ENCODE results near the gene MAPT.

Gene MAPT

DNA sequence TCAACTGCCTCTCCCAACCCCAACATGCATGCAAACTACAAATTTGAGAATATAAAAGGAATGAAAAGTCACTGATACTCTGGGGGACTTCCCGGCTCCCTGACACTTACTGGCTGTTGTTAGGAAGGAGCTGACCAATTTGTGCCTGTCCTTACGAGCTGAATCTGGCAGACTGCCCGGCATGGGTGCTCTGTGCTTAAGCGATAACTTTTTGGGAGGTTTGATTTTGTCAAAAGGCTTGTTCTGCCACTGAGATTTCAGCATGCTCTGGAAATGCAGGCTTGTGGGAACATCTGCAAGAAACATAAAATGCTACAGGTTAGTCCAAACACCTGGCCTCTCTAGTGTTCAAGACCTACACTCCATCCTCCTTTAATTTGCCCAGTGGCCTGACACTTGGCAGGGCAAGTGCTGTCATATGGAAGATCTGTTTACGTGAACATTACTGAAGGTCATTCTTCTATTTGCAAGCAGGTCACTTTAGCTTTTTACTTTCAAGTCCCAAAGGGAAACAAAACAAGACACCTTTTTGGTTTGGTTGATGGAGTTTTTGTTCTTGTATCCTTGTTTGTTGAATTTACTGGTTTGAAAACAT, 145.3 kb downstream of the MAPT start:
- TF ChIP-seq CTCF (IDR thresholded peaks at IDR 0.05; ENCODE audit: low read depth, low read length) (no peak), MYC (IDR thresholded peaks at IDR 0.05; ENCODE audit: low read depth, low read length) (no peak), POLR2A (IDR thresholded peaks at IDR 0.05; ENCODE audit: extremely low read depth, insufficient read length) (no peak)
- TF ChIP-seq, protein P1, sequence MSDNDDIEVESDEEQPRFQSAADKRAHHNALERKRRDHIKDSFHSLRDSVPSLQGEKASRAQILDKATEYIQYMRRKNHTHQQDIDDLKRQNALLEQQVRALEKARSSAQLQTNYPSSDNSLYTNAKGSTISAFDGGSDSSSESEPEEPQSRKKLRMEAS (IDR thresholded peaks at IDR 0.05; ENCODE audit: low read depth, low read length) = no peak
- H3K4me3 ChIP-seq (ENCODE audit: low read depth, low read length) = no peak overlapping the region
- DNase-seq (ENCODE audit: low read depth) = no peak

DNA sequence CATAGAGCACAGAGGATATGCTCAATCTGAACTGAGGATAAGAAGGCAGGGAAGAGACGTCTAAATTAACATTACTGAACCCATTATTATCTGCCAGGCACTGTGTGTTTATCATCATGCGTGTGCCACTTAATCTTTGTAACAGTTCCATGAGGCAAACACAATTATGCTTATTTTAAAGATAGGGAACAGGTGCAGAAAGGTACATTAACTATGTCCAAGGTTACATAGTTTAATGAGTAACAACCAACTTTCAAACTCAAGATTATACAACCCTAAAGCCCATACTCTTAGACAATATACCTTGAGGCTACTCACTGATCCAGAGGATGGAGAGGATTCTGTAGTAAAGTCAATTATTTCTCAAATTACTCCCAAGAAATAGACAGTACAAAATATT, 147.9 kb downstream of the MAPT start:
- no peak overlapping the region for H3K4me3 ChIP-seq (ENCODE audit: low read depth, low read length)
- DNase-seq (ENCODE audit: low read depth) = no peak
- no peak for TF ChIP-seq CTCF (IDR thresholded peaks at IDR 0.05; ENCODE audit: low read depth, low read length)
- TF ChIP-seq, protein P1 (IDR thresholded peaks at IDR 0.05; ENCODE audit: low read depth, low read length) = no peak

GRCh38 chr17:46042925-46043324, 148.6 kb downstream of the MAPT start:
- TF ChIP-seq POLR2A (IDR thresholded peaks at IDR 0.05; ENCODE audit: extremely low read depth, insufficient read length) = no peak
- no peak for TF ChIP-seq MYC (IDR thresholded peaks at IDR 0.05; ENCODE audit: low read depth, low read length)
- TF ChIP-seq, protein P1 (IDR thresholded peaks at IDR 0.05; ENCODE audit: low read depth, low read length) = no peak
- no peak for TF ChIP-seq CTCF (IDR thresholded peaks at IDR 0.05; ENCODE audit: low read depth, low read length)
- DNase-seq (ENCODE audit: low read depth) = no peak
- no peak overlapping the region for H3K4me3 ChIP-seq (ENCODE audit: low read depth, low read length)

GRCh38 chr17:46043606-46044005, 149.3 kb downstream of the MAPT start:
- TF ChIP-seq, protein P1 (IDR thresholded peaks at IDR 0.05; ENCODE audit: low read depth, low read length) = no peak
- TF ChIP-seq POLR2A (IDR thresholded peaks at IDR 0.05; ENCODE audit: extremely low read depth, insufficient read length) = no peak
- TF ChIP-seq CTCF (IDR thresholded peaks at IDR 0.05; ENCODE audit: low read depth, low read length) = no peak
- TF ChIP-seq MYC (IDR thresholded peaks at IDR 0.05; ENCODE audit: low read depth, low read length) = no peak
- no peak for DNase-seq (ENCODE audit: low read depth)
- no peak overlapping the region for H3K4me3 ChIP-seq (ENCODE audit: low read depth, low read length)

GRCh38 chr17:46044286-46044928, 150.1 kb downstream of the MAPT start:
- DNase-seq (ENCODE audit: low read depth) = peak; percentile 68
- TF ChIP-seq CTCF (IDR thresholded peaks at IDR 0.05; ENCODE audit: low read depth, low read length) (peak; percentile 56), POLR2A (IDR thresholded peaks at IDR 0.05; ENCODE audit: extremely low read depth, insufficient read length) (no peak), MYC (IDR thresholded peaks at IDR 0.05; ENCODE audit: low read depth, low read length) (no peak)
- TF ChIP-seq, protein P1 (IDR thresholded peaks at IDR 0.05; ENCODE audit: low read depth, low read length) = no peak
- no peak overlapping the region for H3K4me3 ChIP-seq (ENCODE audit: low read depth, low read length)

Measured in NB4 (cell line).